Myocyte (in vitro differentiated cells): Measurements from ENCODE around the gene INO80D. TPM values are rescaled to one million over a fixed set of nuclear protein-coding genes. Genes with fewer than 3 reads are reported as not detected.
"Not testable (repeated sequence)": the region's sequence is repeated elsewhere in the genome, so short reads cannot be mapped to it uniquely, and the experiment has no call there.

Experiments used
- DNase-seq: peaks from one replicate; pipeline ENCODE4 v3.0.0-alpha.2; 2012; ENCODE audit warnings: low read depth
- total RNA-seq: library from RNA; depleted of rRNA; stranded (reverse); fragments of >200 nt; gene quantifications from 2 replicates; pipeline ENCODE4 v1.2.3, GENCODE V29; 2014

The INO80D gene
- total RNA-seq, 1 donor from 2014 or later, result 6.4 TPM

- DNase-seq, result peak; percentile 42
Observed at GRCh38 chr2:206084870-206085741, 868 bp downstream of the INO80D start.

GRCh38 chr2:206084439-206084869 lies 1.5 kb downstream of the INO80D start:
- DNase-seq, result peak; percentile 85

- DNase-seq, result peak; percentile 7
Observed at GRCh38 chr2:206083602-206084438, 2.2 kb downstream of the INO80D start.

GRCh38 chr2:206082298-206082843 lies 3.6 kb downstream of the INO80D start:
- no peak for DNase-seq

GRCh38 chr2:206080927-206081326 lies 5.0 kb downstream of the INO80D start:
- no peak for DNase-seq

- no peak for DNase-seq
Observed at GRCh38 chr2:206079699-206080465, 6.1 kb downstream of the INO80D start.

- DNase-seq, result not testable (repeated sequence)
Observed at GRCh38 chr2:206077879-206078278, 8.1 kb downstream of the INO80D start.

GRCh38 chr2:206075113-206075512 lies 10.9 kb downstream of the INO80D start:
- no peak for DNase-seq

GRCh38 chr2:206071807-206072206 lies 14.2 kb downstream of the INO80D start:
- no peak for DNase-seq

GRCh38 chr2:206069417-206069816 lies 16.6 kb downstream of the INO80D start:
- no peak for DNase-seq

- no peak for DNase-seq
Observed at GRCh38 chr2:206068207-206068606, 17.8 kb downstream of the INO80D start.

- DNase-seq, result no peak
Observed at GRCh38 chr2:206064077-206064476, 21.9 kb downstream of the INO80D start.

- DNase-seq, result no peak
Observed at GRCh38 chr2:206063635-206064034, 22.3 kb downstream of the INO80D start.

GRCh38 chr2:206062724-206063123 lies 23.2 kb downstream of the INO80D start:
- DNase-seq, result no peak

- DNase-seq, result no peak
Observed at GRCh38 chr2:206056286-206056685, 29.7 kb downstream of the INO80D start.

- DNase-seq, result no peak
Observed at GRCh38 chr2:206054952-206055351, 31.0 kb downstream of the INO80D start.

GRCh38 chr2:206051912-206052311 lies 34.1 kb downstream of the INO80D start:
- no peak for DNase-seq

- DNase-seq, result no peak
Observed at GRCh38 chr2:206049392-206049791, 36.6 kb downstream of the INO80D start.

GRCh38 chr2:206045251-206045650 lies 40.7 kb downstream of the INO80D start:
- DNase-seq, result no peak

GRCh38 chr2:206040525-206040924 lies 45.4 kb downstream of the INO80D start:
- DNase-seq, result no peak

- not testable (repeated sequence) for DNase-seq
Observed at GRCh38 chr2:206035393-206035792, 50.6 kb downstream of the INO80D start.
